ENCODE results near the gene STYXL1. TPM values are rescaled to one million over a fixed set of nuclear protein-coding genes. Genes with fewer than 3 reads are reported as not detected.

Gene STYXL1
- total RNA-seq, 2 donors from 2014 or later: 69.8 to 72.0 TPM

- H3K27me3 Mint-ChIP-seq (ENCODE audit: insufficient read depth): no peaks in the 10 kb centered on the region
- no peak for DNase-seq
- H3K4me3 Mint-ChIP-seq: no peak overlapping the region
- peaks cover 2% of the 10 kb centered on the region for H3K9me3 Mint-ChIP-seq
- Histone ChIP-seq H3K36me3 (ENCODE audit: control insufficient read depth, insufficient read depth, low read length) (no peaks in the 10 kb centered on the region), H3K27me3 (ENCODE audit: control insufficient read depth, insufficient read depth, low read length, poor library complexity, severe bottlenecking) (no peaks in the 10 kb centered on the region), H3K27ac (ENCODE audit: low read depth, low read length) (no peak overlapping the region), H3K4me3 (ENCODE audit: low read length) (no peak overlapping the region), H3K9ac (ENCODE audit: extremely low read depth, low read length, poor library complexity, severe bottlenecking) (no peak overlapping the region), H3K4me1 (ENCODE audit: control insufficient read depth, insufficient read depth, low read length) (no peaks in the 10 kb centered on the region), H3K9me3 (ENCODE audit: control insufficient read depth, low read length) (no peaks in the 10 kb centered on the region)
- H3K4me1 Mint-ChIP-seq: no peaks in the 10 kb centered on the region
- WGBS, 2 experiments (ENCODE audit: insufficient coverage in 1 of 2, insufficient read length in 1 of 2): 93% methylated on average over 4 of the region's 4 CpGs
- H3K36me3 Mint-ChIP-seq (ENCODE audit: low read depth): peaks cover 3% of the 10 kb centered on the region
- H3K27ac Mint-ChIP-seq: no peak overlapping the region
- TF ChIP-seq CTCF (conservative IDR thresholded peaks at IDR 0.05): no peak
These were observed 27.2 kb upstream of the STYXL1 start for GRCh38 chr7:76074972-76075370.

- 96 to 99% methylated on average over 22 to 35 of the region's 35 CpGs for WGBS, 2 experiments (ENCODE audit: insufficient coverage in 1 of 2, insufficient read length in 1 of 2)
- no peak overlapping the region for H3K9ac ChIP-seq (ENCODE audit: extremely low read depth, low read length, poor library complexity, severe bottlenecking)
- H3K9me3 ChIP-seq (ENCODE audit: control insufficient read depth, low read length): no peaks in the 10 kb centered on the region
- TF ChIP-seq CTCF (conservative IDR thresholded peaks at IDR 0.05): no peak
- DNase-seq: no peak
- Mint-ChIP-seq H3K27ac (no peak overlapping the region), H3K4me3 (no peak overlapping the region), H3K27me3 (ENCODE audit: insufficient read depth) (no peaks in the 10 kb centered on the region), H3K4me1 (no peaks in the 10 kb centered on the region), H3K9me3 (peaks cover 2% of the 10 kb centered on the region), H3K36me3 (ENCODE audit: low read depth) (peaks cover 3% of the 10 kb centered on the region)
- no peaks in the 10 kb centered on the region for H3K4me1 ChIP-seq (ENCODE audit: control insufficient read depth, insufficient read depth, low read length)
- H3K27me3 ChIP-seq (ENCODE audit: control insufficient read depth, insufficient read depth, low read length, poor library complexity, severe bottlenecking): no peaks in the 10 kb centered on the region
- no peak overlapping the region for H3K4me3 ChIP-seq (ENCODE audit: low read length)
- no peaks in the 10 kb centered on the region for H3K36me3 ChIP-seq (ENCODE audit: control insufficient read depth, insufficient read depth, low read length)
- no peak overlapping the region for H3K27ac ChIP-seq (ENCODE audit: low read depth, low read length)
These were observed 26.6 kb upstream of the STYXL1 start for GRCh38 chr7:76074306-76074971.

- Histone ChIP-seq H3K27ac (ENCODE audit: low read depth, low read length) (no peak overlapping the region), H3K27me3 (ENCODE audit: control insufficient read depth, insufficient read depth, low read length, poor library complexity, severe bottlenecking) (no peaks in the 10 kb centered on the region), H3K9me3 (ENCODE audit: control insufficient read depth, low read length) (no peaks in the 10 kb centered on the region), H3K4me1 (ENCODE audit: control insufficient read depth, insufficient read depth, low read length) (no peaks in the 10 kb centered on the region), H3K36me3 (ENCODE audit: control insufficient read depth, insufficient read depth, low read length) (no peaks in the 10 kb centered on the region), H3K9ac (ENCODE audit: extremely low read depth, low read length, poor library complexity, severe bottlenecking) (no peak overlapping the region), H3K4me3 (ENCODE audit: low read length) (no peak overlapping the region)
- H3K4me3 Mint-ChIP-seq: no peak overlapping the region
- WGBS, 2 experiments (ENCODE audit: insufficient coverage in 1 of 2, insufficient read length in 1 of 2): 87 to 90% methylated on average over 34 to 45 of the region's 45 CpGs
- peak; percentile 89 for DNase-seq
- H3K27me3 Mint-ChIP-seq (ENCODE audit: insufficient read depth): no peaks in the 10 kb centered on the region
- peaks cover 3% of the 10 kb centered on the region for H3K36me3 Mint-ChIP-seq (ENCODE audit: low read depth)
- peak; percentile 66 for TF ChIP-seq CTCF (conservative IDR thresholded peaks at IDR 0.05)
- peaks cover 2% of the 10 kb centered on the region for H3K9me3 Mint-ChIP-seq
- H3K27ac Mint-ChIP-seq: no peak overlapping the region
- H3K4me1 Mint-ChIP-seq: no peaks in the 10 kb centered on the region
These were observed 25.7 kb upstream of the STYXL1 start for GRCh38 chr7:76073335-76073990.
